OCI-LY3 (cell line): ENCODE results near the gene BEAN1.

Experiments
- H2AFZ ChIP-seq: fragments of 200-600, 300-600 bp; shearing (Covaris generic); 2 replicates; pipeline ENCODE4 v1.6.0; 2014; ENCODE audit warnings: antibody characterized with exemption, low read depth, low read length
- H3K27ac ChIP-seq: fragments of 200-600, 300-600 bp; sonication (generic); 2 replicates; pipeline ENCODE4 v1.5.1; 2014; ENCODE audit warnings: mild to moderate bottlenecking, low read length, moderate library complexity, mixed read lengths
- H3K27me3 ChIP-seq: fragments of 200-600, 300-600 bp; sonication (generic); 2 replicates; pipeline ENCODE4 v1.6.1; 2014; ENCODE audit warnings: low read depth, low read length, mixed read lengths
- H3K36me3 ChIP-seq: fragments of 200-600, 300-600 bp; sonication (generic); replicated peaks from 2 replicates; pipeline ENCODE3; 2014; ENCODE audit warnings: low read depth, low read length, mixed read lengths
- H3K4me1 ChIP-seq: fragments of 300-600, 200-600 bp; sonication (generic); 2 replicates; pipeline ENCODE4 v1.6.1; 2014; ENCODE audit warnings: low read length, mixed read lengths
- H3K4me2 ChIP-seq: fragments of 200-600, 300-600 bp; sonication (generic); 2 replicates; pipeline ENCODE4 v1.6.1; 2014; ENCODE audit warnings: low read length, mixed read lengths
- H3K4me3 ChIP-seq: fragments of 300-600, 200-600 bp; sonication (generic); 2 replicates; pipeline ENCODE4 v1.5.1; 2014; ENCODE audit warnings: antibody characterized with exemption, mild to moderate bottlenecking, low read length, moderate library complexity
- H3K79me2 ChIP-seq: fragments of 300-600, 200-600 bp; shearing (Covaris generic); 2 replicates; pipeline ENCODE4 v1.6.1; 2014; ENCODE audit warnings: mild to moderate bottlenecking, low read length, mixed read lengths
- H3K9ac ChIP-seq: fragments of 300-600, 200-600 bp; shearing (Covaris generic); 2 replicates; pipeline ENCODE4 v1.6.0; 2014; ENCODE audit warnings: mild to moderate bottlenecking, low read length, moderate library complexity
- H3K9me3 ChIP-seq: fragments of 200-600, 300-600 bp; shearing (Covaris generic); 2 replicates; pipeline ENCODE4 v1.6.1; 2014; ENCODE audit warnings: low read length, mixed read lengths; ENCODE audit not compliant: insufficient read depth
- H4K20me1 ChIP-seq: fragments of 200-600, 300-600 bp; sonication (generic); 2 replicates; pipeline ENCODE4 v1.6.1; 2016; ENCODE audit warnings: low read length, mixed read lengths; ENCODE audit not compliant: insufficient read depth
- CTCF ChIP-seq: fragments of 200-600, 300-600 bp; sonication (generic); IDR thresholded peaks from 2 replicates; pipeline ENCODE4 v1.5.1; 2014; ENCODE audit warnings: antibody characterized with exemption, low read length, low read depth
- EZH2phosphoT487 ChIP-seq: fragments of 200-600 bp; shearing (Covaris generic); IDR thresholded peaks from 2 replicates; pipeline ENCODE4 v1.6.1; 2018; ENCODE audit warnings: antibody characterized with exemption, mixed run types, low read depth

Gene BEAN1

GRCh38 chr16:66430214-66430613, 3.1 kb downstream of the BEAN1 start:
- no peak overlapping the region for H3K27ac ChIP-seq
- H3K4me1 ChIP-seq = no peaks in the 10 kb centered on the region
- H3K4me2 ChIP-seq = no peak overlapping the region
- TF ChIP-seq EZH2phosphoT487 (no peak), CTCF (no peak)
- H3K9me3 ChIP-seq = no peaks in the 10 kb centered on the region
- no peaks in the 10 kb centered on the region for H4K20me1 ChIP-seq
- H2AFZ ChIP-seq = no peak overlapping the region
- peaks cover 26% of the 10 kb centered on the region for H3K27me3 ChIP-seq
- no peak overlapping the region for H3K4me3 ChIP-seq
- no peaks in the 10 kb centered on the region for H3K79me2 ChIP-seq
- no peaks in the 10 kb centered on the region for H3K36me3 ChIP-seq
- no peak overlapping the region for H3K9ac ChIP-seq

- TF ChIP-seq CTCF (no peak), EZH2phosphoT487 (no peak)
- Histone ChIP-seq H3K9ac (no peak overlapping the region), H3K4me1 (no peaks in the 10 kb centered on the region), H3K4me2 (no peak overlapping the region), H3K79me2 (no peaks in the 10 kb centered on the region), H4K20me1 (no peaks in the 10 kb centered on the region), H3K36me3 (no peaks in the 10 kb centered on the region), H3K27me3 (peaks cover 26% of the 10 kb centered on the region), H2AFZ (no peak overlapping the region), H3K4me3 (no peak overlapping the region), H3K27ac (no peak overlapping the region), H3K9me3 (no peaks in the 10 kb centered on the region)
These were observed 4.7 kb downstream of the BEAN1 start for GRCh38 chr16:66431760-66432159.

DNA sequence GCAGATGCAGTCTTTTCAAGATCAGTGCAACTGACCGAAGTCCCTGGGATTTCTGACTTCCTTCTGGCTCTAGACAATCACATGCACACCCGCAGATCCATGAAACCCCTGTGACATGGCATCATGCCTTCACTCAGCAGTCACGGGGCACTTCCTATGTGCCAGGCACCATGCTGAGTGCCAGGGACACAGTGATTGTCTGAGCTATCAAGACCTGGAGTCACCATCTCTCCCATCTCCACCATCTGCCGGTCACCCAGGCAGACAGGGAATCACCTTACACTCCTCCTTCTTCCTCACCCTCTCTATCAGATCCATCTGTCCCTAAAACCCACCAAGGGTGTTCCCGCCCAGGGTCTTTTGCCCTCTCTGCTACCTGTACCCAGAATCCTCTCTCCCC, 5.3 kb downstream of the BEAN1 start:
- H3K36me3 ChIP-seq = no peaks in the 10 kb centered on the region
- H3K4me2 ChIP-seq = no peak overlapping the region
- H3K79me2 ChIP-seq = no peaks in the 10 kb centered on the region
- H3K27ac ChIP-seq = no peak overlapping the region
- TF ChIP-seq EZH2phosphoT487 (no peak), CTCF (no peak)
- H3K4me3 ChIP-seq = no peak overlapping the region
- H3K27me3 ChIP-seq = peaks cover 26% of the 10 kb centered on the region
- H2AFZ ChIP-seq = no peak overlapping the region
- no peaks in the 10 kb centered on the region for H3K4me1 ChIP-seq
- no peaks in the 10 kb centered on the region for H4K20me1 ChIP-seq
- no peaks in the 10 kb centered on the region for H3K9me3 ChIP-seq
- no peak overlapping the region for H3K9ac ChIP-seq

- Histone ChIP-seq H3K27ac (no peak overlapping the region), H3K27me3 (peaks cover 30% of the 10 kb centered on the region), H2AFZ (no peak overlapping the region), H3K9ac (no peak overlapping the region), H3K4me1 (no peaks in the 10 kb centered on the region), H3K36me3 (no peaks in the 10 kb centered on the region), H3K4me2 (no peak overlapping the region), H3K9me3 (no peaks in the 10 kb centered on the region), H3K4me3 (no peak overlapping the region), H3K79me2 (no peaks in the 10 kb centered on the region), H4K20me1 (no peaks in the 10 kb centered on the region)
- TF ChIP-seq CTCF = no peak
- TF ChIP-seq EZH2phosphoT487 = no peak
These were observed 7.7 kb downstream of the BEAN1 start for GRCh38 chr16:66434619-66435430.
